Subcutaneous adipose tissue (tissue), 4 donors: ENCODE data around the gene CYP3A5. TPM values are rescaled to one million over a fixed set of nuclear protein-coding genes. Genes with fewer than 3 reads are reported as not detected.

Experiments used
- total RNA-seq, 4 donors: library from RNA; depleted of rRNA; stranded (reverse); fragments of >200 nt; gene quantifications; one replicate each; pipeline ENCODE4 v1.1.0, GENCODE V29; 2016
- TF ChIP-seq, protein P1 (sequence below): fragments of 450-650 bp; IDR thresholded peaks from one replicate; pipeline ENCODE4 v1.5.1; 2016; ENCODE audit warnings: low read depth, mild to moderate bottlenecking, control low read depth, antibody characterized with exemption, moderate library complexity

CYP3A5 gene
- total RNA-seq, 4 donors from 2014 or later, result 0.88 to 191 (median 58.1) TPM

DNA sequence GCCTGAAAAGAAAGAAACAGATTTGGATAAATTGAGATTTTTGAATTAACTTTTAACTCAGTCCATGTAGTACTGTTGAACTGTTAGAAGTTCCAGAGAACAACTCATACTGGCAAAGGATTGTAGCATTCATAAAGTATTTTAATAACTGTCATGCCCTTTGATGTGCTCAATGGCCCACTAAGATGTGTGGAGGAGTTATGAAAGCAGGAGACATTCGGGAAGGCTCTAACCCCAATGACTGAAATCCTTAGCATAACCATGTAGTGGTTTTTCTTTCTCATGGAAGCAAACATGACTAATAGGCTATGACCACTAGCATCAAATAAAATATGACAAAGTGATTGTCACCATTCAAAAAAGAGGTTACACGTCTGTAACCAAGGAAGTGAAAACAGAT lies 29.5 kb upstream of the CYP3A5 start:
- TF ChIP-seq, protein P1, sequence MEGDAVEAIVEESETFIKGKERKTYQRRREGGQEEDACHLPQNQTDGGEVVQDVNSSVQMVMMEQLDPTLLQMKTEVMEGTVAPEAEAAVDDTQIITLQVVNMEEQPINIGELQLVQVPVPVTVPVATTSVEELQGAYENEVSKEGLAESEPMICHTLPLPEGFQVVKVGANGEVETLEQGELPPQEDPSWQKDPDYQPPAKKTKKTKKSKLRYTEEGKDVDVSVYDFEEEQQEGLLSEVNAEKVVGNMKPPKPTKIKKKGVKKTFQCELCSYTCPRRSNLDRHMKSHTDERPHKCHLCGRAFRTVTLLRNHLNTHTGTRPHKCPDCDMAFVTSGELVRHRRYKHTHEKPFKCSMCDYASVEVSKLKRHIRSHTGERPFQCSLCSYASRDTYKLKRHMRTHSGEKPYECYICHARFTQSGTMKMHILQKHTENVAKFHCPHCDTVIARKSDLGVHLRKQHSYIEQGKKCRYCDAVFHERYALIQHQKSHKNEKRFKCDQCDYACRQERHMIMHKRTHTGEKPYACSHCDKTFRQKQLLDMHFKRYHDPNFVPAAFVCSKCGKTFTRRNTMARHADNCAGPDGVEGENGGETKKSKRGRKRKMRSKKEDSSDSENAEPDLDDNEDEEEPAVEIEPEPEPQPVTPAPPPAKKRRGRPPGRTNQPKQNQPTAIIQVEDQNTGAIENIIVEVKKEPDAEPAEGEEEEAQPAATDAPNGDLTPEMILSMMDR, result no peak

DNA sequence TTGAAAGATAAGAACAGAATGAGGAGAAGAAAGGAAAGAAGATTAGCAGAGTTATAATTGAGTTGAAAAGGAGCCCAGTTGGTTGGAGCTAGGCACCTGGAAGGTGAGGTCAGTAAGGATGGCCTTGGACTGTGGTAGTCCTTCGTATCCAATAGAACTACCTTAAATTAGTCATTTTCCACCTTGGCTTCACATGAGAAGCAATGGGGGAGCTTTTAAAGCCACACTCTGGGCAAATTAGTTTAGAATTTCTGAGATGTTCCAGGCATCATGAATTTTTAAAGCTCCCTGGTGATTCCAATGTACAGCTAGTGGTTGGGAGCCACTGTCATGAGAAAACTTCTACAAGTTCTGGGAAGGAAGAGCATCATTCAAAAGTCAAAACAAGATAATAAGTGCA lies 27.3 kb upstream of the CYP3A5 start:
- TF ChIP-seq, protein P1, result no peak

DNA sequence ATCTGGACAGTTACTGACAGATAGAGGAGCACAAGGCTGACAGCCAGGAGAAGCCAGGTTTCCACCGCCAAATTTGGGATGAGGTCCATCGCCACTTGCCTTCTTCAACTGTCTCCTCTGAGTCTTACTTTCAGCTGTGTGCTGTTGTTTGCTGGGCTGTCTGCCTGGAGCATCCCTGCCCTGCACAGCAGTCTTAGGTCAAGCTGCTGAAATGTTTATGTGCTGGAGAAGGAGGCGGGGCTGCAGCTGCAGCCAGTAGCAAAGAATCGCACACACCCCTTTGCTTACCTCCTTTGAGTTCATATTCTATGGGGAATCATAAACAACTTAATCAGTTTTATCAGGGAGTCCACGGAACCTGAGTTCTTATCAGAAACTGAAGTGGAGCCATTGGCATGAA lies 20.1 kb upstream of the CYP3A5 start:
- TF ChIP-seq, protein P1, result no peak

DNA sequence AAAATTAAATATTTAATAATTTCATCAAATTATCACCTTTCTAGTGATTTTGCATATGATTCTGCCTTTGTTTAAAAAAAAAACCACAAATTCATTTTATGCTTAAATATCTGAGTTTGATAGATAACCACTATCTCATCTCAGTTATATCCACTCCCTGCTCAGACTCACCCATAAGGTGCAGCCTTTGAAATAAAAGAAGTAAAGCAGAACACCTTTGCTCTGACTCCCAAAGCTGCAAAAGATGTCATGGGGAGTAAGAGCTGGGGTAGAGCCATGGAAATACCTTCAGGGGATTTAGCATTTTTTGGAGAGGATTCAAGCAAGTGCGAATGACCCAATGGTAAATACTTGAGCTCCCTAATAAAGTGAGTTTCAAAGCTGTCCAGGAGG lies 15.1 kb upstream of the CYP3A5 start:
- TF ChIP-seq, protein P1, result no peak

DNA sequence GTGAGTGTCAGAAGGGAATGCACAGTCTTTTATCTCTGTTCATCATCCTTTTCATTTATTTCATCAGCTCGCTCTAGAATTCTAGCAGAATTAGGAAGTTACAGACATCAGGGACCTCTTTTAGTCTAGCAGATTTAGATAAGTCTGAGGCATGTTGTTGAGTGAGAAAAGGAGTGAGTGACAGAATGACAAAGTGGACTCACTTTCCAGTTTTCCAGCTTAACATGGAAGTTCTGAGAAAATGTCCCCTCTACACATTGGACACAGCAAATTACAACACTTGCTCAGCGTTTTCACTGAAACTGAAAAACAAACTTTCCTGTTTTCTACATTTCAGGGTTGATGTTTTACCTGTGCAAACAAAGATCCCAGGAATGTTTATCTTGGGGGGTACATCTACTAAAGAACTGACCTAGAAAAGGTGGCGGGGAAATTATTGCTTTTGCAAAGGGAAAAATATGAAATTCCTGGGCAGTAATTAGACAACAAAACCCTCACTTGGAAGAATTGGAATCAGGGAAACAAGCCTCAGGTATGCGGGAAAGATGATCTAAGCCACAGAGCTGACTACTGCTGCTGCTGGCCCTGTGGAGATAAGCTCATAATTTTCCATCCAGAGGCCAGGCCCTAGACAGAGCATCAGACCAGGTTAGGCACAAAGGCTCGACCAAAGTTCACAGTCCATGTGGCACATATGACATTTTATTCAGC lies 14.6 kb upstream of the CYP3A5 start:
- TF ChIP-seq, protein P1, result no peak

DNA sequence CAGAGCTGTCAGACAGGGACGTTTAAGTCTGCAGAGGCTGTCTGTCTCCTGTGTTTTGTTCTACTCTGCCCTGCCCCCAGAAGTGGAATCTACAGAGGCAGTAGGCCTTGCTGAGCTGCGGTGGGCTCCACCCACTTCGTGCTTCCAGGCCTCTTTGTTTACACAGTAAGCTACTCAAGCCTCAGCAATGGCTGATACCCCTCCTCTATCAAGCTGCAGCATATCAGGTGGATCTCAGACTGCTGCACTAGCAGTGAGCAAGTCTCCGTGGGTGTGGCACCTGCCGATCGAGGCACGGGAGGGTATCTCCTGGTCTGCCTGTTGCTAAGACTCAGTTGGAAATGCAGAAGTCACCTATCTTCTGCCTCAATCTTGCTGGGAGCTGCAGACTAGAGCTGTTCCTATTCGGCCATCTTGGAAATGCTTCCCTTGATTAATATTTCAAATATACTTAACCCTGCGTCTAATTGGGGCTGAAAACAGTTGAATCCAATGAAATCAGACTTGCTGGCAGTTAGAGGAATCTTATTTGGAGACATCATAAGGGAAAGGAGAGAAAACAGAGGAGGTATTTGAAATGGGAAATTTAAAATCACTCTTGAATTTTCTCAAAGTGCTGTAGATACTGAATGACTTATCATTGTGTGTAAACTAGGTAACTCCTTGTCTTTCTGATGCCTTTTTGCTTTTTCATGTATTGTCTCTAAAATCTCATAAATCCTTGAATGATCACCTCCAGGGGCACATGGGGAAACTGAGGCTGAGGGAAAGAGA lies 13.8 kb upstream of the CYP3A5 start:
- TF ChIP-seq, protein P1, result no peak

DNA sequence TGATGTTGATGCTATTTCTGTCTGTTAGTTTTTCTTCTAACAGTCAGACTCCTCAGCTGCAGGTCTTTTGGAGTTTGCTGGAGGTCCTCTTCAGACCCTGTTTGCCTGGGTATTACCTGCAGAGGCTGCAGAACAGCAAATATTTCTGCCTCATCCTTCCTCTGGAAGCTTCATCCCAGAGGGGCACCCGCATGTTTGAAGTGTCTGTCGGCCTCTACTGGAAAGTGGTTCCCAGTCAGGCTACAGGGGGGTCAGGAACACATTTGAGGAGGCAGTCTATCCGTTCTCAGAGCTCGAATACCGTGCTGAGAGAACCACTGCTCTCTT lies 13.3 kb upstream of the CYP3A5 start:
- TF ChIP-seq, protein P1, result no peak
